ENCODE results near the gene ADARB1.

ADARB1 gene

GRCh38 chr21:45190013-45190412 lies 115.6 kb downstream of the ADARB1 start:
- no peak for DNase-seq

DNA sequence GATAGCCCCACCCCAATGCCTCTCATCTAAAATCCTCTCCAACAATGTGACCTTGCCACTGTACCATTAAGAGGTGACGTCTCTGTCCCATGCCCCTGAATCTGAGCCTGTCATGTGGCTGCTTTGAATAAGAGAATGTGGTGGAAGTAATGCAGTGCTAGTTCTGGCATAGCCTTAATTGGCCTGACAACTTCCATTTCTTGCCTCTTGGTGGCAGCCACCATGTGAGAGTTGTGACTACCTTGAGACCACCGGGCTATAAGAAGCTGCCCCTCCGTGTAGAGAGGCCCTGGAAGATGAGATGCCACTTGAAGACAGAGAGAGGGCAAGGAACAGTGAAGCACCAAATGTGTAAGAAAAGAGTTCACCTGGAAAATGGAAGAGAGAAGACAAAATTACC lies 118.0 kb downstream of the ADARB1 start:
- no peak for DNase-seq

DNA sequence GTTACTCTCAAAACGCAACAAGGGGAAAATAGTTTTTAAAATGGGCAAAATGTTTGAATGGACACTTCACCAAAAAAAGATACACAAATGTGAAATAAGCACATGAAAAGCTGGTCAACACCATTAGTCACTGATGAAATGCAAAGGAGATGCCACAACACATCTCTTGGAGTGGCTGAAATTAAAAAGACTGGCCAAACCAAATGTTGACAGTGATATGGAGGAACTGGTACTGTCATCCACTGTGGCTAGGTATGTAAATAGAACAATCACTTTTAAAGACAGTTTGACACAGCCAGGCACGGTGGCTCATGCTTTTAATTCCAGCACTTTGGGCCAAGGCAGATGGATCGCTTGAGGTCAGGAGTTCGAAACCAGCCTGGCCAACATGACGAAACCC lies 122.2 kb downstream of the ADARB1 start:
- no peak for DNase-seq

- DNase-seq: no peak
Measured at GRCh38 chr21:45199201-45199600, 124.8 kb downstream of the ADARB1 start.

GRCh38 chr21:45200031-45200430 lies 125.7 kb downstream of the ADARB1 start:
- DNase-seq: no peak

- no peak for DNase-seq
Measured at GRCh38 chr21:45200581-45201296, 126.4 kb downstream of the ADARB1 start.

DNA sequence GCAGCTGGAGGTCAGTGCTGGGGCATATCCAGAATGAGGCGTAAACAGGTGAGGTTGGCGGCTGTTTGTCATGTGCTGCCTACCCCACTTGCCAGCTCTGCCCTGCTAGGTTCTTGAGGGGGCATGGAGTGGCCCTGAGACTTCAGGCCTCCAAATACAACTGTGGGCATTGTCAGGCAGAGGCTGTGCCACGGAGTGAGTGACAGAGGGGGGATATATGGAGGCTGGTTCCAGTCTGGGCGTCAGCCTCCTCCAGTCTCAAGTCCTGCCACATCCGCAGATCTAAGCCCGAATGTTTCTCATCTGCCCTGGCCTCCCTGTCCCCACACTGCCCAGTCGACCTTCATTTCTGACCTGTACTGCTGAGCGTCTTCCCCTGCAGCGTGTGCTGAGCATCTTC lies 128.0 kb downstream of the ADARB1 start:
- DNase-seq: no peak

- no peak for DNase-seq
Measured at GRCh38 chr21:45202889-45203288, 128.5 kb downstream of the ADARB1 start.

- no peak for DNase-seq
Measured at GRCh38 chr21:45203983-45204382, 129.6 kb downstream of the ADARB1 start.

- no peak for DNase-seq
Measured at GRCh38 chr21:45204395-45204794, 130.0 kb downstream of the ADARB1 start.

GRCh38 chr21:45207839-45208626 lies 133.7 kb downstream of the ADARB1 start:
- no peak for DNase-seq

DNA sequence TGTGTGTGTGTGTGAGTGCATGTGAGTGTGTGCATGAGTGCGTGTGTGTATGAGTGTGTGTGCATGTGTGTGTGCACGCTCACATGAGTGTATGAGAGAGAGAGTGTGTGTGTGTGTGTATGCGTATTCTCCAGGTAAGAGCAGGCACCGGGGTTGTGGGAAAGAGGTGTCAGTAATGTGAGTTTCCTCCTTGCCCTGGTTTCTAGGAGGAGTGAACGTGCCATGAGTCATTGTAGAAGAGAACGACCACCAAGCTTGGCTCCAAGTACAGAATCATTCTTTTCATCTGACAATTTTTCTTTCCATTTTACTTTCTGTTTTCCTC lies 134.2 kb downstream of the ADARB1 start:
- DNase-seq: no peak

GRCh38 chr21:45209046-45209445 lies 134.7 kb downstream of the ADARB1 start:
- DNase-seq: no peak

DNA sequence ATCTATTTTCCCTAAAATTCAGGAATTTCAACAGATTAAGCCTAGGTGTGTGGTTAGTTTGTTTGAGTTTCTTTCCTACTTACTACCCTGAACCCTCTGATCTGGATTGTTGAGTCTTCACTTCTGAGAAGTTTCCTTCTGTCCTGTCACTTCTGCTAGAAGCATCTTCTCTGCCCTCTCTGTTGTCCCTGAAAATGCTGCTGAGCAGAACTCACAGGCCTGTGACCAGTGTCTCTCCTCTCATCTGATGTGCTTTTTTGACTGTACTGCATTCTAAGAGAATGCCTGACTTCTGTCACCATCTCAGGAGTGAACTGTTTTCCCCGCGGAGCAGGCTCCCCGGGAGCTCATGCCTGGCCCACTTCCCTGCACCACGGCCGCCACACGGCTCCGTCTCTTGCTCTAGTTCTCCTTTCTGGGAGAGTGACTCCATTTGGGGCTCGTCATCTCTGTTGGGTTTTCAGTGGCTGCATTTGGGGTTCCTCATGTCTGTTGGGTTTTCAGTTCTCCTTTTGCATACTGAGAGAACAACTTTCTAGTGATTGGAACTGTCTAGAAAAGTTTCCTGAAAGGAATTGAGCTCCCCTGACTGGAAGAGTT lies 135.4 kb downstream of the ADARB1 start:
- DNase-seq: peak in 4 of 58 donors; percentile 8 to 26 (median 20)

DNA sequence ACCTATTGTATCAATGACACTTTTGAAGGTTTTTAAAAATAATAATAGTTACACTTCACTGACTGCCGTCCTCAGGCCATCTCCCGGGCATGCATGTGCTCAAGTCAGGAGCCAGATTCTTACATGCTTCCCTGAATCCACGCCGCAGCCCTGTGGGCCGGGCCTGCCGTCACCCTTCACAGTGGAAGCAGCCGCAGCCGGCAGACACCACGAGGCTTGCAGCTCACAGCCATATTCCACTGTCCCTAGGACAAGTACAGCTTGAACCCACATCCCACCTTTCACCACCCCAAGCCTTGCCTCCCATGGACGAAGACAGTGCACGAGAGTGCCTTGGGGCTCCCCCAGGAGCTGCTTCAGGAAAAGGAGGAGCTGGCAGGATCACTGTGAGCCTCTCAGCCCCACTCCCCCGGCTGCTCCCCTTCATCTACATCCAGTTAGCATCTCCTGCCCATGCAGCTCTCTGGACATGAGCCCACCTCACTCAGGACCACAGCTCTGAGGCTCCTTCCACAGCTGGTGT lies 136.1 kb downstream of the ADARB1 start:
- no peak for DNase-seq

- DNase-seq: no peak
Measured at GRCh38 chr21:45211661-45212060, 137.3 kb downstream of the ADARB1 start.

DNA sequence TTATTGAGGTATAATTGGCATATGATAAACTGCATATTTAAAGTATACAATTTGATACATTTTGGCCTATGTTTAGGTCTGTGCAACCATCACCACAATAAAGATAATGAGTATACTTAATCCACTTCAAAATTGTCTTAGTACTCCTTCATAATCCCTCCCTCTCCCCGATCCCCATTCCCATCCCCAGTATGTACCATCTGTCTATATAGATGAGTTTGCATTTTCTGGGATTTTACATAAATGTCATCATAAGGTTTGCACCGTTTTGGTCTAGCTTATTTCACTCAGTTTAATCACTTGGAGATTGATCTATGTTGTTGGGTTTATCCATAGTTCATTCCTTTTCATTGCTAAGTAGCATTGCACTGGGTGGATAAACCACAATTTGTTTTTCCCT lies 139.0 kb downstream of the ADARB1 start:
- DNase-seq: no peak

DNA sequence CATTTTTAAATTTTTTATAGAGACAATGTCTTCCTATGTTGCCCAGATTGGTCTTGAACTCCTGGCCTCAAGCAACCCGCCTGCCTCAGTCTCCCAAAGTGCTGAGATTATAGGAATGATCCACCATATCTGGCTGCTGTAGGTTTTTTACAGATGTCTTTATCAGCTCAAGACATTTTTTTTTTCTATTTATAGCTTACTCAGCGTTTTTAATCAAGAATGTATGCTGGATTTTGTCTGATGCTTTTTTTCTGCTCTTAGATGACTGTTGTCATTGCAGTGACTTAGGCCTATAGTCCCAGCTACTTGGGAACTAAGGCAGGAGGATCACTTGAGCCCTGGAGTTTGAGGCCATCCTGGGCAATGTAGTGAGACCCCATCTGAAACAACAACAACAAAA lies 140.8 kb downstream of the ADARB1 start:
- no peak for DNase-seq

- DNase-seq: no peak
Measured at GRCh38 chr21:45217010-45217409, 142.6 kb downstream of the ADARB1 start.

DNA sequence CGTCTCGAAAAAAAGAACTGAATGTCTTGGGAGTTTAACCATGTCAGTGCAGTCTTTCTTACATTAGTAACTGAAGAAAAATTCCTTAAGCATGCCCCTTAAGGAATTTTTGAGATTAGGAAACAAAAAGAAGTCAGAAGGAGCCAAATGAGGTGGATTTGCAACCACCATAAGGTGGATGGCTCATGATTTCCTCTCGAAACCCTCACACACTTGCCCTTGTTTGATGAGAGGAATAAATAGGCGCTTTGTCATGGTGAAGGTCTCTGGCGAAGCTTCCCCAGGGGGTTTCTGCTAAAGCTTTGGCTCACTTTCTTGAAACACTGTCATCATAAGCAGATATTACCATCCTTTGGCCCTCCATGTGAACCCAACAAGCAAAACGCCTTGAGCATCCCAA lies 145.1 kb downstream of the ADARB1 start:
- no peak for DNase-seq

- no peak for DNase-seq
Measured at GRCh38 chr21:45220071-45220481, 145.7 kb downstream of the ADARB1 start.

- no peak for DNase-seq
Measured at GRCh38 chr21:45220714-45221490, 146.5 kb downstream of the ADARB1 start.

Data from anterior cingulate cortex (tissue), 58 donors.